GM23338 (cell line): Measurements from ENCODE around the gene KRTAP19-8. TPM values are rescaled to one million over a fixed set of nuclear protein-coding genes. Genes with fewer than 3 reads are reported as not detected.
A peak's percentile ranks its signal among the peaks of the same experiment; 100 is the strongest.

Source experiments
- ATAC-seq: fragments of 200-7000 bp; cut with Tn5 transposase; 3 replicates; pipeline ENCODE4 v1.9.1; 2020
- DNase-seq: peaks from one replicate; pipeline ENCODE4 v3.0.0-alpha.2; 2015; ENCODE audit warnings: low spot score
- H2AFZ ChIP-seq: fragments of 200-600 bp; sonication (generic); 2 replicates; pipeline ENCODE4 v1.8.0; 2016; ENCODE audit warnings: antibody characterized with exemption, mild to moderate bottlenecking, moderate library complexity
- H3F3A ChIP-seq: fragments of 200-600 bp; sonication (generic); replicated peaks from 2 replicates; pipeline ENCODE4 v1.8.0; 2017; ENCODE audit warnings: antibody characterized with exemption, mixed run types, low read depth
- H3K27ac ChIP-seq: fragments of 200-600 bp; sonication (generic); 2 replicates; pipeline ENCODE4 v1.6.1; 2016; ENCODE audit warnings: low read depth
- H3K27me3 ChIP-seq: fragments of 200-600 bp; sonication (generic); 2 replicates; pipeline ENCODE4 v1.8.0; 2016; ENCODE audit warnings: mild to moderate bottlenecking, mixed run types, moderate library complexity; ENCODE audit not compliant: insufficient read depth
- H3K36me3 ChIP-seq: fragments of 200-600 bp; sonication (generic); 2 replicates; pipeline ENCODE4 v1.8.0; 2016; ENCODE audit warnings: mild to moderate bottlenecking; ENCODE audit not compliant: insufficient read depth
- H3K4me1 ChIP-seq: fragments of 200-600 bp; sonication (generic); 2 replicates; pipeline ENCODE4 v1.8.0; 2016; ENCODE audit warnings: mild to moderate bottlenecking, moderate library complexity; ENCODE audit not compliant: insufficient read depth
- H3K4me2 ChIP-seq: fragments of 200-600 bp; sonication (generic); 2 replicates; pipeline ENCODE4 v1.7.1; 2017; ENCODE audit warnings: mixed run types
- H3K4me3 ChIP-seq: fragments of 200-600 bp; sonication (generic); 2 replicates; pipeline ENCODE4 v1.6.1; 2016; ENCODE audit warnings: mixed run types
- H3K79me2 ChIP-seq: fragments of 200-600 bp; sonication (generic); replicated peaks from 2 replicates; pipeline ENCODE4 v1.8.0; 2017; ENCODE audit warnings: mild to moderate bottlenecking; ENCODE audit not compliant: insufficient read depth
- H3K9me2 ChIP-seq: fragments of 200-600 bp; sonication (generic); 2 replicates; pipeline ENCODE4 v1.8.0; 2017; ENCODE audit not compliant: insufficient read depth
- H4K20me1 ChIP-seq: fragments of 200-600 bp; sonication (generic); replicated peaks from 2 replicates; pipeline ENCODE4 v1.8.0; 2017; ENCODE audit warnings: mild to moderate bottlenecking; ENCODE audit not compliant: insufficient read depth
- H3K27ac Mint-ChIP-seq: 2 replicates; pipeline ENCODE4 v1.8.0; 2020; ENCODE audit warnings: inconsistent platforms, mild to moderate bottlenecking, moderate library complexity, mixed read lengths
- H3K27me3 Mint-ChIP-seq: 3 replicates; pipeline ENCODE4 v1.8.0; 2022; ENCODE audit warnings: low read depth, mild to moderate bottlenecking, moderate library complexity, mixed read lengths, inconsistent platforms; ENCODE audit not compliant: insufficient read depth, poor library complexity
- H3K36me3 Mint-ChIP-seq: 3 replicates; pipeline ENCODE4 v1.8.0; 2021; ENCODE audit warnings: low read depth, mild to moderate bottlenecking, inconsistent platforms, moderate library complexity, mixed read lengths
- H3K4me1 Mint-ChIP-seq: 3 replicates; pipeline ENCODE4 v1.8.0; 2020; ENCODE audit warnings: mild to moderate bottlenecking, inconsistent platforms, mixed read lengths
- H3K4me3 Mint-ChIP-seq: 3 replicates; pipeline ENCODE4 v1.8.0; 2021; ENCODE audit warnings: moderate library complexity, mild to moderate bottlenecking, inconsistent platforms, mixed read lengths
- H3K9me3 Mint-ChIP-seq: 3 replicates; pipeline ENCODE4 v1.8.0; 2020; ENCODE audit warnings: moderate library complexity, mild to moderate bottlenecking, inconsistent platforms, mixed read lengths
- CTCF ChIP-seq, 2 experiments: fragments of 200-600 bp in 1 of 2; sonication (generic) in 1 of 2; conservative IDR thresholded peaks; 2 replicates each; pipeline versions ENCODE4 v1.5.1 to v1.6.1; 2016 to 2017; ENCODE audit warnings: antibody characterized with exemption in 2 of 2, low read depth in 2 of 2, mild to moderate bottlenecking in 2 of 2, moderate library complexity in 1 of 2
- JUNB ChIP-seq: IDR thresholded peaks from one replicate; pipeline ENCODE4 v1.6.1; 2016; ENCODE audit warnings: antibody characterized with exemption; ENCODE audit not compliant: unreplicated experiment
- STAT1 ChIP-seq: IDR thresholded peaks from one replicate; pipeline ENCODE4 v1.6.1; 2016; ENCODE audit warnings: antibody characterized with exemption; ENCODE audit not compliant: unreplicated experiment
- ZNF462 ChIP-seq: fragments of 250-450 bp; sonication (Bioruptor Pico); IDR thresholded peaks from 2 replicates; pipeline ENCODE4 v1.5.0; 2020; ENCODE audit warnings: mild to moderate bottlenecking, moderate library complexity
- polyA plus RNA-seq: library from polyadenylated mRNA; unstranded; fragments of >200 nt; fragmentation: Nextera tagmentation; extraction: Ambion mirVana; gene quantifications from 2 replicates; pipeline ENCODE4 v1.2.1, GENCODE V29; 2016
- total RNA-seq: library from RNA; depleted of rRNA; stranded (reverse); fragments of >200 nt; shearing (Covaris generic); gene quantifications from 2 replicates; pipeline ENCODE4 v1.2.3, GENCODE V29; 2014

The KRTAP19-8 gene
- total and polyA plus RNA-seq, 2 experiments from 2014 or later, result not detected

GRCh38 chr21:31014891-31015290 is 23.4 kb downstream of the KRTAP19-8 start (continued):
- no peak for TF ChIP-seq ZNF462 (CRISPR knock-in tag)
- TF ChIP-seq CTCF (conservative IDR thresholded peaks at IDR 0.05; ENCODE audit: low read depth in 2 of 2), result no peak

GRCh38 chr21:31012133-31013089 is 25.9 kb downstream of the KRTAP19-8 start:
- H3K27ac Mint-ChIP-seq, result no peak overlapping the region
- Histone ChIP-seq H3K4me1 (no peaks in the 10 kb centered on the region), H3F3A (no peaks in the 10 kb centered on the region), H4K20me1 (no peaks in the 10 kb centered on the region), H3K79me2 (no peaks in the 10 kb centered on the region), H3K36me3 (no peaks in the 10 kb centered on the region), H3K9me2 (0 out of 2 replicates have a peak, but pooled peaks cover 5% of the 10 kb centered on the region), H3K27ac (no peak overlapping the region), H2AFZ (peak overlapping the region; percentile 61; the same call in 1 of the 2 replicates), H3K4me2 (no peak overlapping the region), H3K27me3 (no peaks in the 10 kb centered on the region), H3K4me3 (no peak overlapping the region)
- peaks cover 2% of the 10 kb centered on the region; the same call in 1 of the 3 replicates for H3K9me3 Mint-ChIP-seq
- no peaks in the 10 kb centered on the region for H3K36me3 Mint-ChIP-seq
- no peak overlapping the region for H3K4me3 Mint-ChIP-seq
- H3K27me3 Mint-ChIP-seq, result peaks cover 3% of the 10 kb centered on the region
- DNase-seq, result no peak
- H3K4me1 Mint-ChIP-seq, result no peaks in the 10 kb centered on the region
- ATAC-seq, result no peak
- TF ChIP-seq STAT1 (no peak), ZNF462 (CRISPR knock-in tag) (no peak), JUNB (no peak)
